Activated T-cell treated with anti-CD3 and anti-CD28 coated beads, Interleukin-2, amount 50 U/mL, for 24 hours (primary cell): ENCODE measurements around the gene GLI2.

ENCODE experiments used
- DNase-seq: peaks from one replicate; pipeline ENCODE4 v3.0.0-alpha.2; 2020
- H3K27ac Mint-ChIP-seq: 2 replicates; pipeline ENCODE4 v1.8.0; 2020; ENCODE audit warnings: mild to moderate bottlenecking, mixed read lengths
- H3K27me3 Mint-ChIP-seq: 2 replicates; pipeline ENCODE4 v1.8.0; 2020; ENCODE audit warnings: mixed read lengths
- H3K36me3 Mint-ChIP-seq: 2 replicates; pipeline ENCODE4 v1.8.0; 2020; ENCODE audit warnings: low read depth, mixed read lengths
- H3K4me1 Mint-ChIP-seq: 2 replicates; pipeline ENCODE4 v1.8.0; 2020; ENCODE audit warnings: low read depth, mixed read lengths
- H3K4me3 Mint-ChIP-seq: 2 replicates; pipeline ENCODE4 v1.8.0; 2020; ENCODE audit warnings: mild to moderate bottlenecking, moderate library complexity, mixed read lengths
- H3K9me3 Mint-ChIP-seq: 2 replicates; pipeline ENCODE4 v1.8.0; 2020; ENCODE audit warnings: mixed read lengths

The GLI2 gene

DNA sequence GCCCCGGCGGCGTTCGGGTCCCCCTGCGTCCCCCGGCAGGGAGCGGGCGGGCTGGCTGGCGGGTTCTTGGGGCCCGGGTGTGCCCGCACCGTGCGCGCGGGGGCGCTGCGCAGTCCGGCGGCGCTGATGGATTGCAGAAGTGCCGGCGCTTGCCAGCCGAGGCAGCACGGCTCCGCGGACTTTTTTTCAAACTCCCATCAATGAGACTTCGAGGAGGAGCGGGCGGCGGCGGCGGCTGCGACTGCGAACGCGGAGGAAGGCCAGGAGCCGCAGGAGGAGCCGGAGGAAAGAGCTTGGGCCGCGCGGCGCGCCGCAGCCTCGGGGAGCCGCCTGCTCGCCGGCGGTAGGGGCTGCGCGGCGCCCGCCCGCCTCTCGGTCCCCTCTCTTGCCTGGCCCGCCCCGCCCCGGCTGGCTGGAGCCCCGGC is at the start of gene GLI2:
Gene GLI2, plus strand, starts transcription at position 123 of the 425 bp plus-strand sequence. CDS start 61,453 bp downstream, outside the sequence.
- Mint-ChIP-seq H3K27me3 (peaks cover 88% of the 10 kb centered on the region), H3K4me1 (peaks cover 7% of the 10 kb centered on the region), H3K4me3 (no peak within 1 kb of the TSS), H3K36me3 (no peaks in the 10 kb centered on the region), H3K27ac (no peak within 1 kb of the TSS), H3K9me3 (no peaks in the 10 kb centered on the region)
- DNase-seq = peak; percentile 45

DNA sequence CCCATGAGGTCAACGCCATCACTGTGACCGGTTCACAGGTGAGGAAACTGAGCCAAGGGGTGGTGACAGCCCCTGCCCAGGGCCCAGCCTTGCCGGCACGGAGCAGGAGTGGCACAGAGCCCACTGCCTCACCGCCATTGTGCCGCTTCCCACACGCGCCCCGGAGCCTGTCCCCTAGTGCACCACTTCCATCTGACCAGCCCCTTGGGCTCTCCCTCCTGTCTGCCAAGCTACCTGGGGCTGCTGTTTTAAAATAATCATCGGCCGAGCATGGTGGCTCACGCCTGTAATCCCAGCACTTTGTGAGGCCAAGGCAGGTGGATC is 49.7 kb upstream of the GLI2 start:
- H3K27me3 Mint-ChIP-seq = peaks cover 33% of the 10 kb centered on the region
- no peak for DNase-seq
- no peaks in the 10 kb centered on the region for H3K4me1 Mint-ChIP-seq
- H3K4me3 Mint-ChIP-seq = no peak overlapping the region
- no peaks in the 10 kb centered on the region for H3K9me3 Mint-ChIP-seq
- H3K27ac Mint-ChIP-seq = no peak overlapping the region
- H3K36me3 Mint-ChIP-seq = no peaks in the 10 kb centered on the region

DNA sequence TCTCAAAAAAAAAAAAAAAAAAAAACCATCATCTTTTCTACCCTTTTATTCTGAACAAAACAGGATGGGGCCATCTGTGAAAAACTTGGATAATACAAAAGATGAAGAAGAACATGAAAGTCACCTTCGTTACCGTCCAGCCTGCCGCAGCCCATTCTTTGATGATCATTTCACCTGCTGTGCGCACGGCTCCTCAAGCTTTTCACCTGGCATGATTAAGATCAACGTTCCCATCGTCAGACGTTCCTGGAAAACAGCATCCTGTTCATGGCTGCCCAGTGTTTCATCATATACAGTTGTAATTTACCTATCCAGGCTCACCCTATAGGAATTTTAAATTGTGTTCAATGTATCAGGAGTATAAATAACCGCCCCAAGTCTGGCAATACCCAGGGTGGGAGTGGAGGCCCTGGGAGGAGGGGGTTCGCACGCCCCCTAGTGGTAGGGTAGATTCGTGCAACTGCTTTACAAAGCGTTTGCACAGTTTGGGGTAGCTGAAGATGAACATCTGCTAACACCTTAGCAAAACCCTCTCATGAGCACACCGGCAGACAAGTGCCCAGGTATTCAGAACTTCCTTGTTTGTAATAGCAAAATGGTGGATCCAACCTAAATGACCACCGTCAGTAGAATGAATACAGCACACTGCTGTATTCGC is 49.0 kb upstream of the GLI2 start:
- Mint-ChIP-seq H3K9me3 (no peaks in the 10 kb centered on the region), H3K27me3 (peaks cover 37% of the 10 kb centered on the region), H3K4me1 (no peaks in the 10 kb centered on the region), H3K36me3 (no peaks in the 10 kb centered on the region), H3K4me3 (no peak overlapping the region), H3K27ac (no peak overlapping the region)
- no peak for DNase-seq

DNA sequence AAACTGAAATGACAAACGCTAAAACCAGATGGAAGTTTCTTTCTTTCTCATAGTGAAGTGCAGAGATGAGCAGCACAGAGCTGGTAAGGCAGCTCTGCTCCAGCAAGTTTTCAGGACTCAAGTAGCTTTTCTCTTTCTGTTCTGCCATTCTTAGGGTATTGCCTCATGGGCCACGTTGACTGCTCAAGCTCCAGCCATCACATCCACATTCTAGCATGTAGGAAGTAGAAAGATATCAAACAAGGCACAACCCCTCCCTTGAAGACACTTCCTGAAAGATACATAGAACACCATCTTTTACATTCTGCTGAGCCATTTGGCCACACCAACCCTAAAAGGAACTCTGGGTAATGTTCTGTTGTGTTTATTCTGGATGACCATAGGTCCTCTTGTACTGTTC is 48.5 kb upstream of the GLI2 start:
- Mint-ChIP-seq H3K27me3 (peaks cover 42% of the 10 kb centered on the region), H3K27ac (no peak overlapping the region), H3K4me3 (no peak overlapping the region), H3K36me3 (no peaks in the 10 kb centered on the region), H3K4me1 (no peaks in the 10 kb centered on the region), H3K9me3 (no peaks in the 10 kb centered on the region)
- no peak for DNase-seq

DNA sequence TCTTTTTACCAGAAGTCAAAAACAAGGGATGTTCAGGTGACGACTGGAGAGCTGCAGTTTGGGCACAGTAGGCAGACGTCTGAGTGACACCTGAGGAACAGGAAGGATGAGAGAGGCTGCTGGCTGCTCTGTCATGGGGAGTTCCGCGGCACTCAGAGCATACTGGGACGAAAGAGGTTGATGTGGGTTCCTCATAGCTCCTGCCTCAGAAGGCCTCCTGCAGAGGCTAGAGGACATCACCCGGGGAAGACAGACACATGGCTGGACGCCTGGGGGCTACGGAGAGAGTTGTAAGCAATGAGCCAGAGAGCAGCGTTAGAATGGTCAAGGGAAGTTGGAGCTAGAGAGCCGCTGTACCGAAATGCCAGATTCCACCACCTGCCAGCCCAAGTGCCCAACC is 45.1 kb upstream of the GLI2 start:
- no peaks in the 10 kb centered on the region for H3K36me3 Mint-ChIP-seq
- H3K9me3 Mint-ChIP-seq = no peaks in the 10 kb centered on the region
- peaks cover 53% of the 10 kb centered on the region for H3K27me3 Mint-ChIP-seq
- DNase-seq = no peak
- peaks cover 3% of the 10 kb centered on the region for H3K4me1 Mint-ChIP-seq
- H3K27ac Mint-ChIP-seq = no peak overlapping the region
- H3K4me3 Mint-ChIP-seq = no peak overlapping the region

GRCh38 chr2:120691410-120691809 is 44.3 kb upstream of the GLI2 start:
- Mint-ChIP-seq H3K36me3 (no peaks in the 10 kb centered on the region), H3K27me3 (peaks cover 62% of the 10 kb centered on the region), H3K9me3 (no peaks in the 10 kb centered on the region)

DNA sequence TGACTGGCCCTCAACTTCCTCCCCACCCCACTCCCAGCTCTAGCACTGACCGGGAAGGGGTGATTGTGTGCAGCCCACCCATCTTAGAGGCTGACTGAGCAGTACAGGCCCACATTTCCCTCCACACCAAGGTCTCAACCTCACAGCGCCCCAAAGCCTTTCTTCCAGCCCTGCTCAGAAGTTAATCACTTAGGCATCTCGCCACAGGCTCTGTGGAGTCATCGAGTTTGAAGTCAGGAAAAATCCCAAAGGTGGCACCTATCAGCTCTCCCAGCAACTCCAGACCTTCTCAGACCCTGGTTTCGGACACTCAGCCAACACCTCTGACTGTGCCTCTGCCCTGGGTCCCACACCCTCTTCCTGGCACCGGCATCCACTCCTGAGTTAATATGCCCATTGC is 43.0 kb upstream of the GLI2 start:
- H3K27me3 Mint-ChIP-seq = peaks cover 65% of the 10 kb centered on the region
- H3K27ac Mint-ChIP-seq = no peak overlapping the region
- no peaks in the 10 kb centered on the region for H3K9me3 Mint-ChIP-seq
- H3K36me3 Mint-ChIP-seq = no peaks in the 10 kb centered on the region
- H3K4me3 Mint-ChIP-seq = no peak overlapping the region
- H3K4me1 Mint-ChIP-seq = peaks cover 6% of the 10 kb centered on the region
- no peak for DNase-seq

More at GRCh38 chr2:120691410-120691809, 44.3 kb upstream of the GLI2 start:
- Mint-ChIP-seq H3K4me1 (peaks cover 6% of the 10 kb centered on the region), H3K27ac (no peak overlapping the region), H3K4me3 (no peak overlapping the region)
- no peak for DNase-seq

- Mint-ChIP-seq H3K4me3 (no peak overlapping the region), H3K27me3 (peaks cover 66% of the 10 kb centered on the region), H3K36me3 (no peaks in the 10 kb centered on the region), H3K4me1 (peaks cover 6% of the 10 kb centered on the region), H3K9me3 (no peaks in the 10 kb centered on the region), H3K27ac (no peak overlapping the region)
- DNase-seq = no peak
These were observed 42.5 kb upstream of the GLI2 start for GRCh38 chr2:120693121-120693520.

GRCh38 chr2:120694034-120694433 is 41.6 kb upstream of the GLI2 start:
- Mint-ChIP-seq H3K9me3 (no peaks in the 10 kb centered on the region), H3K27me3 (peaks cover 62% of the 10 kb centered on the region), H3K27ac (no peak overlapping the region), H3K4me3 (no peak overlapping the region), H3K4me1 (peaks cover 6% of the 10 kb centered on the region), H3K36me3 (no peaks in the 10 kb centered on the region)
- no peak for DNase-seq

GRCh38 chr2:120697471-120697870 is 38.2 kb upstream of the GLI2 start:
- peaks cover 47% of the 10 kb centered on the region for H3K27me3 Mint-ChIP-seq
- no peak overlapping the region for H3K27ac Mint-ChIP-seq
- no peak for DNase-seq

DNA sequence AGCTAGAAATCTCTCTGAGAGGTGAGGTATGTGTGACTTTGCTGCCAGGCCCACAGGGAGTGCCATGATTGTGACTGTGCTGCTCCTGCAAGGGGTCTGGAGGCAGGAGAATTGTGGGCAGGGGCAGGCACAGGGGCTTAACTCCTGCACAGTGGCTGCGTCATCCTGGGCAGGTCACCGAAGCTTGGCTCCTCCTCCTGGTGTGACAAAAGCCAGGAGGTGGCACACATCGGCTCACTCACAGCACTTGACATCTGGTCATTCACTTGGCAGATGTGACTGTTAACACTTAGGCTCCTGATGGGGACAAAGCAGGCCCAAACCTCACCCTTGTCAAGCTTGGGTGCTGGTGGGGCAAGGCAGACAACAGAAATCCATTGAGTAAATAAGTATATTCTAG is 36.4 kb upstream of the GLI2 start:
- Mint-ChIP-seq H3K36me3 (no peaks in the 10 kb centered on the region), H3K27ac (no peak overlapping the region), H3K4me3 (no peak overlapping the region), H3K4me1 (peaks cover 6% of the 10 kb centered on the region), H3K9me3 (no peaks in the 10 kb centered on the region), H3K27me3 (peaks cover 31% of the 10 kb centered on the region)
- no peak for DNase-seq

More at GRCh38 chr2:120697471-120697870, 38.2 kb upstream of the GLI2 start:
- no peaks in the 10 kb centered on the region for H3K9me3 Mint-ChIP-seq
- H3K4me1 Mint-ChIP-seq = peaks cover 6% of the 10 kb centered on the region
- H3K4me3 Mint-ChIP-seq = no peak overlapping the region
- H3K36me3 Mint-ChIP-seq = no peaks in the 10 kb centered on the region

DNA sequence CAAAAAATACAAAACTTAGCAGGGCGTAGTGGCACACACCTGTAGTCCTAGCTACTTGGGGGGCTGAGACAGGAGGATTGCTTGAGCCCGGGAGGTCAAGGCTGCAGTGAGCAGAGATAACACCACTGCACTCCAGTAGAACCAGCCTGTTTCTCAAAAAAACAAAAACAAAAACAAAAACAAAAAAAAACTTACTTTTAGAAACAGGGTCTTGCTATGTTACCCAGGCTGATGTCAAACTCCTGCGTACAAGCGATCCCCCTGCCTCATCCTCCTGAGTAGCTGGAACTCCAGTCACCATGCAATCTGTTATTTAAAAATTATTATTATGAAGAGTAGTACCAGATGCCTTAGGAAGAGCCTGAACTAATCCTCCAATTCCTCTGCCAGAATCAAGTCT is 35.0 kb upstream of the GLI2 start:
- no peak for DNase-seq
- H3K4me3 Mint-ChIP-seq = no peak overlapping the region
- no peaks in the 10 kb centered on the region for H3K9me3 Mint-ChIP-seq
- peaks cover 20% of the 10 kb centered on the region for H3K27me3 Mint-ChIP-seq
- H3K27ac Mint-ChIP-seq = no peak overlapping the region
- H3K36me3 Mint-ChIP-seq = no peaks in the 10 kb centered on the region
- peaks cover 2% of the 10 kb centered on the region for H3K4me1 Mint-ChIP-seq

DNA sequence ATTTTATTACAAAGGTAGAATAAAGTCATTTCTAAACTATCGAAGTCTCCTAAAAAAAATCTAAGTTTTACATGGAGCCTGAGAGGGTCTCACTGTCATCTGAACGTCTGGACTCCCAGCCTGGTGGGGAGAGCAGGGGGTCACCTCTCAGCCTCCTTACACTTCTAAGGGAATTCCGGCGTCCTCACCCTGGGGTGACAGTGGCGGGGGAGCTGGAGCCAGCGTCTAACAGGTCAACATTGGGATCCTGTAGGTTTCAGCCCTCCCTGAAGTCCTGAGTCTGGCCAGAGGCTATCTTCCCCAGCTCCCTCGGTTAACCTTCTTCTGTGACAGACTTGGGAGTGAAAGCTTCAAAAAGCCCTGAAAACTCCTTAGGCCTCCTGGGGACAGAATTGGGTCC is 34.6 kb upstream of the GLI2 start:
- Mint-ChIP-seq H3K4me3 (no peak overlapping the region), H3K4me1 (no peaks in the 10 kb centered on the region), H3K9me3 (no peaks in the 10 kb centered on the region), H3K27ac (no peak overlapping the region), H3K27me3 (peaks cover 15% of the 10 kb centered on the region), H3K36me3 (no peaks in the 10 kb centered on the region)
- DNase-seq = no peak

GRCh38 chr2:120701499-120701898 is 34.2 kb upstream of the GLI2 start:
- H3K27me3 Mint-ChIP-seq = peaks cover 11% of the 10 kb centered on the region
- DNase-seq = no peak
- no peak overlapping the region for H3K27ac Mint-ChIP-seq

GRCh38 chr2:120702061-120702460 is 33.6 kb upstream of the GLI2 start:
- Mint-ChIP-seq H3K27me3 (peaks cover 9% of the 10 kb centered on the region), H3K4me3 (no peak overlapping the region), H3K4me1 (no peaks in the 10 kb centered on the region), H3K9me3 (no peaks in the 10 kb centered on the region), H3K36me3 (no peaks in the 10 kb centered on the region), H3K27ac (no peak overlapping the region)
- no peak for DNase-seq

More at GRCh38 chr2:120701499-120701898, 34.2 kb upstream of the GLI2 start:
- no peaks in the 10 kb centered on the region for H3K36me3 Mint-ChIP-seq
- H3K9me3 Mint-ChIP-seq = no peaks in the 10 kb centered on the region
- no peaks in the 10 kb centered on the region for H3K4me1 Mint-ChIP-seq
- H3K4me3 Mint-ChIP-seq = no peak overlapping the region

- H3K36me3 Mint-ChIP-seq = no peaks in the 10 kb centered on the region
- peaks cover 4% of the 10 kb centered on the region for H3K27me3 Mint-ChIP-seq
- H3K9me3 Mint-ChIP-seq = no peaks in the 10 kb centered on the region
- no peak overlapping the region for H3K27ac Mint-ChIP-seq
- H3K4me1 Mint-ChIP-seq = no peaks in the 10 kb centered on the region
- H3K4me3 Mint-ChIP-seq = no peak overlapping the region
- no peak for DNase-seq
These were observed 32.9 kb upstream of the GLI2 start for GRCh38 chr2:120702801-120703200.
